ENCODE measurements around the gene WFDC1. TPM values are rescaled to one million over a fixed set of nuclear protein-coding genes. Genes with fewer than 3 reads are reported as not detected.

Gene WFDC1
- total and polyA plus RNA-seq, 2 donors (not counting 3 experiments of a cell fraction or from before 2014, with no cell fraction given) = not detected

- TF ChIP-seq GATA2 (IDR thresholded peaks at IDR 0.05; ENCODE audit: insufficient read depth, insufficient read length, low read depth, low read length) (no peak), CTCF (IDR thresholded peaks at IDR 0.05; ENCODE audit: extremely low read depth in 1 of 2, insufficient read depth in 1 of 2, low read depth in 1 of 2, low read length in 2 of 2) (no peak), MYC (IDR thresholded peaks at IDR 0.05; ENCODE audit: low read depth, low read length) (no peak), JUN (IDR thresholded peaks at IDR 0.05; ENCODE audit: borderline replicate concordance, insufficient read depth, insufficient read length, low read depth) (no peak), EZH2 (IDR thresholded peaks at IDR 0.05; ENCODE audit: borderline replicate concordance, low read depth, low read length, severe bottlenecking) (no peak), FOS (IDR thresholded peaks at IDR 0.05; ENCODE audit: borderline replicate concordance, insufficient read depth, low read length) (no peak), MAX (IDR thresholded peaks at IDR 0.05; ENCODE audit: insufficient read depth, insufficient read length) (no peak), POLR2AphosphoS5 (IDR thresholded peaks at IDR 0.05; ENCODE audit: insufficient read depth, low read depth, low read length) (no peak), POLR2A (IDR thresholded peaks at IDR 0.05; ENCODE audit: low read depth, low read length) (no peak)
- no TSS peak for BruUV-seq (replicated peaks)
- no peak for FAIRE-seq
- no peak overlapping the region for H3K9ac ChIP-seq (replicated peaks; ENCODE audit: extremely low read depth, insufficient read depth, low read length)
- no peak overlapping the region for H2AFZ ChIP-seq (ENCODE audit: low read depth, low read length)
- no peaks in the 10 kb centered on the region for H3K36me3 ChIP-seq (ENCODE audit: control insufficient read depth in 2 of 2, extremely low read depth in 1 of 2, insufficient read depth in 2 of 2, low read length in 2 of 2)
- H3K4me1 ChIP-seq (ENCODE audit: control insufficient read depth, extremely low read depth, insufficient read depth, low read length) = no peaks in the 10 kb centered on the region
- H3K4me2 ChIP-seq (ENCODE audit: insufficient read depth, low read length) = no peak overlapping the region
- CTCF ChIA-PET = no interaction called here
- no peak overlapping the region for H3K4me3 ChIP-seq (replicated peaks in 1 of 3; ENCODE audit: insufficient read depth in 1 of 3, low read depth in 1 of 3, low read length in 3 of 3)
- POLR2A ChIA-PET = no interaction called here
- H3K27ac ChIP-seq (ENCODE audit: insufficient read depth, low read depth, low read length) = no peak overlapping the region
- H3K79me2 ChIP-seq (ENCODE audit: control insufficient read depth, insufficient read depth, low read length) = no peaks in the 10 kb centered on the region
- DNase-seq (ENCODE audit: low read depth, low spot score) = no peak
- intact Hi-C loops (cut with micrococcal nuclease) (no loop called here), dilution Hi-C loops (cut with MboI; ENCODE audit: extremely low pct_ligation_motif_present, low sequenced_read_pairs) (no loop called here)
- H3K9me3 ChIP-seq (replicated peaks; ENCODE audit: control insufficient read depth, insufficient read depth, low read length) = no peaks in the 10 kb centered on the region
- no peaks in the 10 kb centered on the region for H4K20me1 ChIP-seq (replicated peaks; ENCODE audit: control insufficient read depth, extremely low read depth, insufficient read depth, low read length)
- H3K9me1 ChIP-seq (replicated peaks; ENCODE audit: control insufficient read depth, extremely low read depth, insufficient read depth, low read length) = no peaks in the 10 kb centered on the region
- no peaks in the 10 kb centered on the region for H3K27me3 ChIP-seq (ENCODE audit: control insufficient read depth in 2 of 2, insufficient read depth in 2 of 2, low read length in 2 of 2)
These were observed 53.8 kb downstream of the WFDC1 start for GRCh38 chr16:84348386-84348888.
